NCI-H2107 treated with DMSO at 0.1 percent for 48 hours (cell line): ENCODE data around the gene EIF4E1B.

Experiments used
- DNase-seq: peaks from one replicate; lab custom pipeline; 2025; ENCODE audit not compliant: unreplicated experiment; lab: John Stamatoyannopoulos, UW

EIF4E1B gene

GRCh38 chr5:176606032-176606431, 24.4 kb upstream of the EIF4E1B start:
- no peak for DNase-seq

- no peak for DNase-seq
Measured at GRCh38 chr5:176606875-176607274, 23.6 kb upstream of the EIF4E1B start.

DNA sequence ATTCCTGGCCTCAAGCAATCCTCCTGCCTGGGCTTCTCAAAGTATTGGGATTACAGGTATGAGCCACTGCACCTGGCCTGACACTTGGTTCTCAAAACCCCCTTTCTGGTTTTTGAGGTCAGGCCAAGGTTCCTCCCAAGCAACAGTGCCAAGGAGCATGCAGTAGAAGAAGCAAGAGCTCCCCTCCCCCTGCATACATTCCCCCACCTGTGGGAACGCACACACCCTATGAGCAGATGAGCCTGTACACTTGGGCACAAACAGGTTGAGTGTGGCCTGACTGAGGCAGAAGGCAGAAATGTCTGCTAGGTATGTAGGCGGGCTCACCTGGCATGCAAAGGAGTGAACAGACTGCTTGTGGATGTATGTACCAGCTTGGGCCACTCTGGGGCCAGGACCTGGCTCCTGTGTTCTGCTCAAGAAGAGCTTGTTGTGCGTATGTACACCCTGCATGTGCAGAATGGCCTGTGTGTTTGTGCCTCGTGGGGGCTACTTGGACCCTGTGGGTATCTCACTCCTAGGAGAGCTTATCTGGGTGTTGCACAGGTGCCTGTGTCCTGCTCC, 22.3 kb upstream of the EIF4E1B start:
- no peak for DNase-seq

- DNase-seq = no peak
Measured at GRCh38 chr5:176608937-176609723, 21.3 kb upstream of the EIF4E1B start.

GRCh38 chr5:176609724-176610434, 20.6 kb upstream of the EIF4E1B start, which contains the start of gene GPRIN1:
TSS of gene GPRIN1 (minus strand) at chr5:176610156. CDS start at chr5:176599834, 10,322 bp downstream.
- DNase-seq = peak; percentile 11

DNA sequence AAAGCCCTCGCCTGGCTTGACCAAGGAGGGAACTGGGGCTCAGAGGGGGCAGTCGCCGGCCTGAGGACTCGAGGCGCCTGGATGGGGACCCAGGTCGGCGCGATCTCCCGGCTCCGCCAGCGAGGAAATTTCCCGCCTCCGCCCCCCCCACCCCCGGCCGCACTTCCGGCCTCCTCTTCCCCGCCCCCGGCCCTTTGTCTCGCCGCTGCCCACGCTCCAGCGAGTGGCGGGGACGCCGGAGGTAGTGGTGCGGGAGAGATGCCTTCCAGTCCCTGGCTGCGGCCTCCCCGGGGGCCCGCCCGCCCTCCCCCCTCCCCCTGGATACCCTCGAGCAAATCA, 20.1 kb upstream of the EIF4E1B start:
- DNase-seq = no peak

DNA sequence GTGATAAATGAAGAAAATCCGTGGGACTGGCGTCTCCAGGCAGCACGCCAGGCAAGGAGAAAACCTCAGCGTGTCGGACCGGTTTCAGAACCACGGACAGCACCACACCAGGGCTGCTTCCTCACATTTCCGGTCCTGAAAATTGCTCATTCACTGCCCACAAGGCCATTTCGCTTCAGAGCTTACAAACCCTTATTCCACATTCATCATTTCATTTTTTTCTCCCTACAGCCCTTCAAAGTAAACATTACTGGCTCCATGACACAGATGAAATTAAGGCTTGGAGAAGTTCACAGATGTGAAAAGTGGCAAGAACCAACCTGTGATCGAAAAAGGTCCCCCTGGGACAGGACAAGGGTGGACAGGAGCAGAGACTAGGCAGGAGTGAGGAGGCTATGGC, 19.0 kb upstream of the EIF4E1B start:
- DNase-seq = no peak

GRCh38 chr5:176612008-176612407, 18.5 kb upstream of the EIF4E1B start:
- DNase-seq = no peak

- DNase-seq = no peak
Measured at GRCh38 chr5:176612855-176613254, 17.6 kb upstream of the EIF4E1B start.

DNA sequence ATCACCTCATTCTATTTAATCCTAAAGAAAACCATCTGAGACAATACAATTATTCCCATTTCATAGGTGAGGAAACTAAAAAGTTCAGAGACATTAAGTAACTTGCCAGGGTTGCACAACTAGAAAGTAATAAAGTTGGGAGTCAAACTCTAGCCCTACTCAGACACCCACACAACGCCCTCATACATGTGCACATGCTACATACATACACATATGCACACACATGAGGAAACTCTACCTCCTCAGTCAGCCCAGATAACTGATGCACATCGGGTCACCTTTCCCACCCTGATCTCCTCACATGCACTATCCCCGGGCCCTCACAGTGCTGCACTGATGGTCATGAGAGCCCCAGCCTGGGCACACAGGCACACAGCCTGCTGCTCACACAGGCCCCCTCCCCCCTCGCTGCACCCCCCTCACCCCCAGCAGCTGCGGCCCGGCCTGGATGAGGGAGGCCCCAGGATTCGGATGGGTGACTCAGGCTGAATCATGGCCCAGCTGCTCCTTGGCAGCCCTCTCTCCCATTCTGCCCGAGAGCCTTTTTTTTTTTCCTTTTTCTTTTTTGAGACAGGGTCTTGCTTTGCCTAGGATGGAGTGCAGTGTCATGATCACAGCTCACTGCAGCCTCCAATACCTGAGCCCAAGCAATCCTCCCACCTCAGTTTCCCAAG, 15.5 kb upstream of the EIF4E1B start:
- no peak for DNase-seq

- DNase-seq = no peak
Measured at GRCh38 chr5:176616511-176616910, 14.0 kb upstream of the EIF4E1B start.

DNA sequence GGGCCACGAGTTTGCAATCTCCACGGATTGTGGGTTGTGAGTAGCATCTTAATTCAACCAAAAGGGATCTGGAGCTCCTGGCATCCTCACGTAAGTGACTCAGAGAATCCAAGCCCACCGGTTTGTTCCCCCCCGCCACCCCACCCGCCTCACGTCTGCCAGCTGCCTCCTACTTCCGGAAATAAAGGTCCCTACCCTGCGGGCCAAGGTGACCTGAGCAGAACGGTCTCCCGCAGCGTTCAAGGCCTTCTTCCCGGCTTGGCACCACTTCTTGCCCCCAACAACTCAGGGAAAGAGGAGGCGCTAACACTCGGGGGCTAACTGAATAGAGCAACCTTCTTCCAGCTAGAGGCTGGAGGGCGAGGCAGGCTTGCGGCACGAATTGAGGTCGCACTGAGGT, 11.7 kb upstream of the EIF4E1B start:
- DNase-seq = no peak

DNA sequence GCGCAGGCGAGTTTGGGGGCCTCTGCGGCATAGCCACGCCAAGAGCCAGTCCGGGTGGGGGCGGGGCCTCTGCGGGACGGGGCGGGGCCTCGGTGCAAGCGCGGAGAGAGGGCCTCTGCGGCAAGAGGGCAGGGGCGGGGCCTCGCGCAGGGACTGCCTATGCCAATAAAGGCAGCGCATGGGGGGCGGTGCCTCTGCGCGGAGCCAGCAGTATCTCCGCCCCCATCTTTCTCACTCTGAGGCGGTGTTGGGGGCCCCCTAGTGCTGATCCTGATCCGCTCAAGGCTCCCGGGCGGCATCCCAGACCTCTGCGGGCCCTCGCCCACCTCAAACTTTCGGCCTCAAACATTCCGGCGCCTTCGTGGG, 11.3 kb upstream of the EIF4E1B start:
- no peak for DNase-seq

DNA sequence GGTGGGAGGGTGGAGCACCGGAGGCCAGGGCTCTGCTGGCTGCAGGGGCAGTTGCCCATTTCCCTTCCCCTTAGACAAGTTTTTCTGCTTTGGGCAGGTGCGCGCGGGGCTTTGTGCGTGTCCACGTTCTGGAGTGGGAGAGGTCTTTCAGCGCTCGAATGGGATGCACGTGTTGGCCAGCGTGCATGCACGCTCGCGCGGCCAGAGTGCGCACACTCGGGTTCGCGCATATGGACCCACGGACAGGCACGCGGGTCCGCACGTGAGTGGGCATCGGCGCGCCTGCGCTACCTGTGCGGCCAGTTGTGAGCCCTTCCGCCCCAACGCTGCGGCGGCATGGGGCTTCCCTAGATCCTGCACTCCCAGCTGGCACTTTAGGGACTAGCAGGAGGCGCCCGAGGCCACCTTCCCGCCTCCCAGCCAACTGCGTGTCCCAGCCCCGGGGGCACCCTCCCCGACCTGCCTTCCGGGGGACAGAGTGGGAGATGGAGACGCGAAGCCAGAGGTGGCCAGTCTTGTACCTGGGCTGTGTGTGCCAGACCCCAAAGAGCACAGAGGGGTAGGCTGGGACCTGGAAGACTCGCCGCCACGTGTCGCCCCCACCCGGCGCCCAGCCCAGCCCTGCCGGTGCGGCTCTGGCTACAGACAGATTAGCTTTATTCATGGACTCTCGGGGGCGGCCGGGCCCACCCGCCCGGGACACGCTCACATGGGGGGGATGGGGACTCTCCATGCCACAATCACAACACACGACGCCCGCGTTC, 10.7 kb upstream of the EIF4E1B start:
- DNase-seq = no peak

DNA sequence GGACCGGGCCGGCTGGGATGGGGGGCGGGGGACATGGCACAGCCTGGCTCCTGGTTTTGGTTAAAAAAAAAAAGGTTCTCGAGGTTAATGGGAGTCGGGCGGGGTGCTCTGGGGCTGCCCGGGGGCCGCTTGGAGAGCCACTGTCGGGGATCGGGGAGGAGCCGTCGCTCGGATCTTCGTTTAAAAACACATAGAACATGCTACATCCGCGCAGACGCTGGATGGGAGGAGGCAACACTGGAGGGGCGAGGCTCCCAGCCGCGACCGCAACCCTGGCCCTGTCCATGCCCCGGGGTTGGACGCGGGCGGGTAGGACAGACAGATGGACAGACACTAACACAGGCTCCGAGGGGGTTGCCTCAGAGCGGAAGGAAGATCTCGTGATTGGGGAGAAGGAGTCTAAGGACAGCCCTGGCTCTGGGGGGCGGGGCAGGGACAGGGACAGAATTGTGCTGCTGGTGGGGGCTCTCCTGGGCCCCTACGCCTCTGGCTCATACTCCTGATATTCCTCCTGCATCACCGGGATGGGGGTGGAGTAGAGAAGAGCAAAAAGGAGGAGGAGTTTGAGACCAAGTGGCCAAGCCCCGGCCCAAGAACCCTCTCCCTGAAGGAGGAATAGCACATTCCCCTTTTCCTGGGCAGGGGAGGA, 10.0 kb upstream of the EIF4E1B start:
- DNase-seq = no peak

DNA sequence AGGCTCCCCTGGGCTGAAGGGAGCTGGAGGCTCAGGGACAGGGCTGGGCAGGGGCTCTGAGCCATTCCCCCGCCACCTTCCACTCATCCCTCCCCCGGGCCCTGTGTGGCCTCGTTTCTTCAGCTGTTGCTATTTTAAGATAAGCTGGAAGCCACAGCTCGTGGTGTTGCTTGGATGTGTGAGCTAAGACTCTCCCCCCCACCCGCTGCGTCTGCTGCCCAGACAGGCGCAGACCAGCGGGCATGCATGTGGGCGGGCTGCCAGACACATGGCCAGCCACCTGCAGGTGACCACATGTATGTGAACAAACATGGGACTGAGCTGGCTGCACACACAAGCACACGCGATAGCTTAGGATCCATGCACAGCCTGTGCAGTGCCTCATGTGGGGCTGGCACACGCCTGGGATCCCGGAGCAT, 8.8 kb upstream of the EIF4E1B start:
- DNase-seq = no peak

GRCh38 chr5:176624142-176624541, 6.3 kb upstream of the EIF4E1B start:
- no peak for DNase-seq

DNA sequence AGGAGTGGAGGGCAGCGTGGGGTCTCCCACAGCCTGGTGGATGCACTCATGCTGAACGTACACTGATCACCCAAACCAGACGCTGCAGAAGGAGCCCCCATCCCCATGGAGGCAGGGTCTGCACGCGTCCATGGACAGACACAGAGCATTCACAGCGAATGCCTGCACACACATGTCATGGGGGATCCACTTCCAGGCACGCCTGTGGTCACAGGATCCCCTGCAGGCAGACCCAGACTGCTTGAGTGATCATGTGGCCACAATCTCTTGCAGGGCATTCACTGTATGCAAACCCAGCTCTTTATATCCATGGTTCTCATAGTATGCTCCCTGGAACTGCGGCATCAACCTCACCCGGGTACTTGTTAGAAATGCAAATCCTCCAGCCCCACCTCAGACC, 5.5 kb upstream of the EIF4E1B start:
- no peak for DNase-seq

DNA sequence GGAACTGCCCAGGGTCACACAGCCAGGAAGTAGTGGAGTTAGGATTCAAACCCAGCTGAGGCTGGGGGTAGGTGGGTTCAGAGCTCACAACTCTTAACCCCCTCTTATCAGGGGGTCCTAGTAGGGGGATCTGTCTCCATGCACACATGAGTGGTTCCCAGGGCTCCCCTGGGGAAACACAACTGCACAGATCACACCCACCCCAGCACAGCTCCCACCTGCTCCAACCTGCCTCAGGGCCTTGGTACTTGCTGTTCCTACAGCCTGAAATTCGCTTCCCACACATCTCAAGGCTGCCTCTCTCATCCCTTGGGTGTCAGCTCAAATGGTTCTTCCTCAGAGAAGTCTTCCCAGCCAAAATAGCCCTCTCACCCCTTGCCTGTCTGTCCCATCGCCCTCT, 5.0 kb upstream of the EIF4E1B start:
- no peak for DNase-seq
